ENCODE results near the gene ZSWIM3. TPM values are rescaled to one million over a fixed set of nuclear protein-coding genes. Genes with fewer than 3 reads are reported as not detected.

Gene ZSWIM3
- polyA plus RNA-seq, 4 donors, result 4.2 to 5.6 (median 4.9) TPM

DNA sequence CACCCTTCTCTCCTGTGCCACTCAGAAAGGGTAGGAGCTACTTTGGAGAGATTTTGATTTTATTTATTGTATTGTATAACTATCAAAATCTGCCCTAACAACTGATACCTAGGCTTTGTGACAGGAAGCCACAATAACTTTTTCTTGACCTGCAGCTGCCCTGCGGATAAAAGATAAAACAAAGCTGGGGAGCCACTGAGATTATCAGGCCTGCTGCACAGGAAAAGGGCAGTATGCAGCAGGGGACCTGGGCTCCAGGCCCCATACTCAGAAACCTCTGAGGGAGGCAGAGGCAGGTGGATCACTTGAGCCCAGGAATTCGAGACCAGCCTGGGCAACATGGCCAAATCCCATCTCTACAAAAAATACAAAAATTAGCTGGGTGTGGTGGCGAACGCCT, 24.8 kb upstream of the ZSWIM3 start:
- DNase-seq (ENCODE audit: low read depth in 4 of 4, low spot score in 3 of 4), result no peak

DNA sequence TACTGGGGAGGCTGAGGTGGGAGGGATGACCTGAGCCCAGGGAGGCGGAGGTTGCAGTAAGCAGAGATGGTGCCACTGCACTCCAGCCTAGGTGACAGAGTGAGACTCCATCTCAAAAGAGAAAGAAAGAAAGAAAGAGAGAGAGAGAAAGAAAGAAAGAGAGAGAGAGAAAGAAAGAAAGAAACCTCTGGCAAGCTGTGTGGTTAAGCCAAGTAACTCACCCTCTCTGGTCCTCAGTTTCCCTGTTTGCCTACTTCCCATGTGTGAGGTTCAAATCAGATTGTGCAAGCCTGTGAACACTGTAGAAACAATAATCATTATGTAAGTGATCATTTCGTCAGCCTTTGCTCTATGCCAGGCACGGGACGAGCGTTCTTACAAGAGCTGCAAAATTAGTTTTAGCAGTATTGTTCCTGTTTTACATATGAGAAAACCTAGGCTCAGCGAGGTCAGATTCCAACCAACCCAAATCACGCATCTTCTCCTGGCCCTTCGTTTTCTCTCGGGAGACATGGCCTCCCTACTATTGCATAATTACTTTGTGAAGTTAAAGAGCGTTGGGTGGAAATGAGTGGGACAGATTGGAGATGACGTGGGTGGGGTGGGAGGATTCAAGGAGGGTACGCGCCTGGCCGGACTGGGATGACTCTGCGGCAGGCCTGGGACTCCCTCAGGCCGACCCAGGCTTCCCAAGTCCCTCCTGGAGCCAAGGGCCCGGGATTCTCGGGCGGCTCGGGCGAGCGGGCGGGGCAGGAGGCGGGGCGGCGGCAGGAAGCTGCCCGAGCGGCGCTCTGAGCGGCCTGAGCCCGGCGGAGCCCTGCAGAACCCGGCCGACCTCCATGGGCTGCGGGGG, 24.2 kb upstream of the ZSWIM3 start, which contains the start of gene SNX21:
Gene SNX21, plus strand, starts transcription at position 770 of the 853 bp plus-strand sequence. CDS start 121 bp downstream, outside the sequence.
- DNase-seq (ENCODE audit: low read depth in 4 of 4, low spot score in 3 of 4), result peak in 1 of 4 donors; percentile 68

- no peak for DNase-seq (ENCODE audit: low read depth in 4 of 4, low spot score in 3 of 4)
Measured at GRCh38 chr20:45833883-45834796, 23.3 kb upstream of the ZSWIM3 start.

DNA sequence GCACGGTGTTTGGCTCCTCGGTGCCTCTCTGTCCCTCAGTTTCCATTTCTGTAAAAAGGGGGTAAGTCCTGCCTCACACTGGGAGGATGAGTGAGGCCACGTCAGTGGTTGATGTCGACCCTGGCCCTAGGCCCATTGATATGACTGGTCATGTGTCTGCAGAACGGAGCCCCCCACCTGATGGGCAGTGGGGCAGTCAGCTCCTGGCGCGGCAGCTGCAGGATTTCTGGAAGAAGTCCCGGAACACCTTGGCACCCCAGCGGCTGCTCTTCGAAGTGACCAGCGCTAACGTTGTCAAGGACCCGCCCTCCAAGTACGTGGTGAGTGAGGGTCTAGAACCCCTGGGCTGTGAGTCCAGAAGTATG, 22.6 kb upstream of the ZSWIM3 start:
- no peak for DNase-seq (ENCODE audit: low read depth in 4 of 4, low spot score in 3 of 4)

DNA sequence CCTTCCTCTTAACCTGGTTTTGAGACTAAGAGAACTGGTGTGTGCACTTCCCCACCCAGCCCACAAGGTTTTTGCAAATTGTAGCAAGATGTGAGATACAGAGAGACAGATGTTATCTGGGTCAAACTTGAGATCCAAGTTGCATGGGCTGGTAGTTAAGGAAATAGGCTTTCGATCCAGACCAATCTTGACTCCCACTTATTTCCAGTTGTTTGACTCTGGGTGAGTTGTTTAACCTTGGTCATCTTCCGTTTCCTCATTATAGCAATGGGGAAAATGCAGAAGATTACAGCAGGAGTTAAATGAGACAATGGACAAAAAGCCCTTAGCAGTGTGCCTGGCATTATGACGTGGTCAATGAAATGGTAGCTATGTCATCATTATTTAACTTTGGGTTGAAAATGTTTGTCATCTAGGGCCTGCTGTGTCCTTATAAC, 22.1 kb upstream of the ZSWIM3 start:
- DNase-seq (ENCODE audit: low read depth in 4 of 4, low spot score in 3 of 4), result no peak

GRCh38 chr20:45835825-45836224, 21.6 kb upstream of the ZSWIM3 start:
- DNase-seq (ENCODE audit: low read depth in 4 of 4, low spot score in 3 of 4), result no peak

DNA sequence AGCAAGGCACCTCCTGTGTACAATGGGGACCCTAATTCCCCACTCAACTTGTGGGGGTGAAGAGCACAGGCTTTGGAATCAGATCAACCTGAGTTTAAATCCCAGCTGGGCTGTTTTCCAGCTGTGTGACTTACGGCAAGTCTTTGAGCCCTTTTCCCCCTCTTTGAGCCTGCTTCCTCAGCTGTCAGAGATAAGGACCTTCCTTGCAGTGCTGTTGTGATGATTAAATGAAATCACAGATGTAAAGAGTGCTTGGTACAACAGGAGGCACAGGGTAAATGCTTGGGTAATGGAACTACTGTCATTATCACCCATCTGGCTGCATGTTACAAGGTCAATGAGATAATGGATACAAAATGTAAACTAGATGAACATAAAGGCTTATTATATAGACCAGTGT, 20.6 kb upstream of the ZSWIM3 start:
- no peak for DNase-seq (ENCODE audit: low read depth in 4 of 4, low spot score in 3 of 4)

GRCh38 chr20:45840700-45841198, 16.7 kb upstream of the ZSWIM3 start:
- no peak for DNase-seq (ENCODE audit: low read depth in 4 of 4, low spot score in 3 of 4)

DNA sequence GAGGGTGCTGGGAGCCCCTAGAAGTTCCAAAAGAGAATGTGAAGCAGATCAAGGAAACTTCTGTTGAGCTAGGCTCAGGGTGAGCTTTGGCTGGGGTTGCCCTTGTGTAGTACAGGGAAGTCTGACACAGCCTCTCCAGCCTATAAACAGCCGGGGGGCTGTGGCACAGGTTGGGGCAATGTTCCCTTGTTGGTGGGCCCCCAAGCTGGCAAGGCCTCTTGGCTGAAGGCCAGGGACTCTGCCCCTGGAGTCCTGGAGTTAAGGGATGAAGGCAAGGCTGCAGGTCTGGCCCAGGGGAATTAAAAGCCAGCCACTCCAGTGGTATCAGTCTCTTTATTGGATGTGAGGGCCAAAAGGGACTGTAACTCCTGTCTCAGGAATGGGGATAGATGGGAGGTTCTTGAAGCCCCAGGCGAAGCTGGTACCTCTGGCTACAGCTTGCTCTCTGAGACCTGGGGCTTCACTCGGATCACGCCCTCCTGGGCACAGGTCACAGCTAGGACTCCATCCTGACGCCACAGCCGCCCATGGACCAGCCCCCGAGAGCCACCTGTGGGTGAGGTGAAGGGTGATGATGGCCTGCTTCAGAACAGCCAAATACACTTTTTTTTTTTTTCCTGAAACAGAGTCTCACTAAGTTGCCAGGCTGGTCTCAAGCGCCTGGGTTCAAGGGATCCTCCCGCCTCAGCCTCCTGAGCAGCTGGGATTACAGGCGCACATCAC, 15.8 kb upstream of the ZSWIM3 start:
- DNase-seq (ENCODE audit: low read depth in 4 of 4, low spot score in 3 of 4), result no peak

GRCh38 chr20:45842169-45842812, 15.1 kb upstream of the ZSWIM3 start:
- no peak for DNase-seq (ENCODE audit: low read depth in 4 of 4, low spot score in 3 of 4)

DNA sequence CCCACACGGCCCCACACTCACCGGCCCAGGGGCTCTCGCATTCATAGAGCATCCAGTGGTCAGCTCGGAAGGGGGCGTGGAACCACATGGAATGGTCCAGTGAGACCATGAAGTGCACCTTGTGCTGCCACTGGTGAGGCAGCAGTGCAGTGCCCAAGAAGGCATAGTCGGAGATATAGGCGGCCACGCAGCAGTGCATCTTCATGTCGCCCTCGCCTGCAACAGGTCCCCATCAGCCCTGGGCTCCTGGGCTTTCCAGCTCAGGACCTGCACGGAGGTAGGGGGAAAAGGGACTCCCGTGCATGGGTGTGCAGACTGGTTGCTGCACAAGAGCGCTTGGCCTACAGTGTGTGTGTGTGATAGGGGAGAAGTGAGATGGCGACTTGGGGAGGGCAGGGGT, 13.9 kb upstream of the ZSWIM3 start:
- DNase-seq (ENCODE audit: low read depth in 4 of 4, low spot score in 3 of 4), result no peak

DNA sequence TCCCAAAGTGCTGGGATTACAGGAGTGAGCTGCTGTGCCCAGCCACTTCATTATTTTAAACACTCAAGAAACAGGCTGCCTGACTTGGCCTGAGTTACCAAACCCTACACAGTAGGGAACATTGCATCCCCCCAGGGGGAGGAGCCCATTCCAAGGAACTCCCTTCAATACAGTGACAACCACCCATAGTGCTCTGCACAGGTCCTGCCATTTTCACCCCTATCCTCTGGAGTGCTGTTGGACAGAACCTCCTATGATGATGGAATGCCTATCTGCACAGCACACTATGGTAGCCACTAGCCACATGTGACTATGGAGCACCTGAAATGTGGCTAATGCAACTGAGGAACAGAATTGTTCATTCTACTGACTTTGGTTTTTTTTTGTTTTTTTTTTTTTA, 12.0 kb upstream of the ZSWIM3 start:
- DNase-seq (ENCODE audit: low read depth in 4 of 4, low spot score in 3 of 4), result no peak

GRCh38 chr20:45848421-45848820, 9.0 kb upstream of the ZSWIM3 start:
- no peak for DNase-seq (ENCODE audit: low read depth in 4 of 4, low spot score in 3 of 4)

DNA sequence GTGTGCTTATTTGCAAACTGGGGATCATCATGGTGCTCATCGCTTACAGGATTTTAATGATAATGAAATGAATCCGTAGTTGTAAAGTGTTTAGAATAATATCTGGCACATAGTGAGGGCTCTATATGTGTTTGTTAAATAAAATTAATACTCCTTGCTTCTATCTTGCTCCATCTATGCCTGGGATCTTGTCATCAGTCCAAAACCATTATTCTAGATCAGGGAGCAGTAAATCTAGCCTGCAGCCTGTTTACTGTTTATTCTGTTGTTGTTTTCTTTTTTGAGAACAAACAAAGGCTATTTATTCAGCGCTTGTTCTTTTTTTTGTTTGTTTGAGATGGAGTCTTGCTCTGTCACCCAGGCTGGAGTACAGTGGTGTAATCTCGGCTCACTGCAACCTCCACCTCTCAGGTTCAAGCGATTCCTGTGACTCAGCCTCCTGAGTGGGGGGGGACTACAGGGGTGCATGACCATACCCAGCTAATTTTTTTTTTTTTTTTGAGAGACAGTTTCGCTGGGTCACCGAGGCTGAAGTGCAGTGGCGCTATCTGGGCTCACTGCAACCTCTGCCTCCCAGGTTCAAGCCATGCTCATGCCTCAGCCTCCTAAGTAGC, 8.3 kb upstream of the ZSWIM3 start:
- no peak for DNase-seq (ENCODE audit: low read depth in 4 of 4, low spot score in 3 of 4)

- no peak for DNase-seq (ENCODE audit: low read depth in 4 of 4, low spot score in 3 of 4)
Measured at GRCh38 chr20:45850238-45850637, 7.2 kb upstream of the ZSWIM3 start.

- no peak for DNase-seq (ENCODE audit: low read depth in 4 of 4, low spot score in 3 of 4)
Measured at GRCh38 chr20:45850926-45851325, 6.5 kb upstream of the ZSWIM3 start.

DNA sequence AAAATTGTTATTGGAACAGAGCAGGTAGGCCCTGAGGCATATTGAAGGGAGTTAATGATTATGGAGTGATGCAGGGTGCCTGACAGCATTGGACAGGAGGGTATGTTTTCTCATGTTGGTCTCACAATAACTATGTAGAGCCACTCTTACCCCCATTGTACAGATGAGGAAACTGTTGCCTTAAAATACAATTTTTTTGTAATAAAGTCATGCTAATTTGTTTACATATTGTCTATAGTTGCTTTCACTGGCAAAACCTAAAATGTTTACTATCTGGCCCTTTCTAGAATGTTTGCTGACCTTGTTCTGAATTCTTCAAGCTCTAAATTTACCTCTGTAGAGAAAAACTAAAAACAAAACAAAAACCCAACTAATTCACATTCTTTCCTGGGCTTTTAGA, 5.9 kb upstream of the ZSWIM3 start:
- DNase-seq (ENCODE audit: low read depth in 4 of 4, low spot score in 3 of 4), result no peak

GRCh38 chr20:45852326-45852725, 5.1 kb upstream of the ZSWIM3 start:
- no peak for DNase-seq (ENCODE audit: low read depth in 4 of 4, low spot score in 3 of 4)

GRCh38 chr20:45853484-45853883, 3.9 kb upstream of the ZSWIM3 start:
- DNase-seq (ENCODE audit: low read depth in 4 of 4, low spot score in 3 of 4), result no peak

- no peak for DNase-seq (ENCODE audit: low read depth in 4 of 4, low spot score in 3 of 4)
Measured at GRCh38 chr20:45857882-45858216, 435 bp downstream of the ZSWIM3 start.
